HepG2 (cell line): ENCODE results near the gene PSMB2. TPM values are rescaled to one million over a fixed set of nuclear protein-coding genes. Genes with fewer than 3 reads are reported as not detected.

Source experiments
- ATRX ChIP-seq: sonication (generic); formaldehyde crosslinking; IDR thresholded peaks from 2 replicates; pipeline ENCODE4 v1.4.0; 2020; ENCODE audit warnings: missing genetic modification reagents, borderline replicate concordance
- BRD4 ChIP-seq: sonication (generic); formaldehyde crosslinking; IDR thresholded peaks from 2 replicates; pipeline ENCODE4 v1.4.0; 2020; ENCODE audit warnings: missing genetic modification reagents
- HDAC1 ChIP-seq: sonication (generic); formaldehyde crosslinking; IDR thresholded peaks from 2 replicates; pipeline ENCODE4 v1.5.1; 2020; ENCODE audit warnings: mild to moderate bottlenecking, missing genetic modification reagents
- HNF4G ChIP-seq, 2 experiments: sonication (generic) in 1 of 2; formaldehyde crosslinking in 1 of 2; IDR thresholded peaks; 2 replicates each; pipeline versions ENCODE4 v1.4.0 to v1.6.1; 2011 to 2020; ENCODE audit warnings: borderline replicate concordance in 2 of 2, low read depth in 2 of 2, mild to moderate bottlenecking in 2 of 2, low read length in 1 of 2, missing genetic modification reagents in 1 of 2, moderate library complexity in 1 of 2
- KMT2A ChIP-seq: sonication (generic); formaldehyde crosslinking; IDR thresholded peaks from 2 replicates; pipeline ENCODE4 v1.4.0; 2020; ENCODE audit warnings: missing genetic modification reagents
- PTBP1 ChIP-seq: fragments of 200-400 bp; formaldehyde crosslinking; IDR thresholded peaks from 2 replicates; pipeline ENCODE4 v1.6.1; 2018; ENCODE audit warnings: low read length, low read depth; ENCODE audit not compliant: poor library complexity, severe bottlenecking
- RFX1 ChIP-seq: fragments of 450-650 bp; IDR thresholded peaks from 2 replicates; pipeline ENCODE4 v1.6.1; 2017
- SALL1 ChIP-seq: sonication (generic); formaldehyde crosslinking; IDR thresholded peaks from 2 replicates; pipeline ENCODE4 v1.8.0; 2022; ENCODE audit warnings: mild to moderate bottlenecking, missing genetic modification reagents
- TEAD2 ChIP-seq: sonication (generic); formaldehyde crosslinking; IDR thresholded peaks from 2 replicates; pipeline ENCODE4 v1.9.0; 2021; ENCODE audit warnings: missing genetic modification reagents
- TFAP4 ChIP-seq: sonication (generic); IDR thresholded peaks from 2 replicates; pipeline ENCODE4 v1.6.1; 2016; ENCODE audit warnings: low read depth, borderline replicate concordance
- TFE3 ChIP-seq: IDR thresholded peaks from 2 replicates; pipeline ENCODE4 v1.6.1; 2016
- TGIF2 ChIP-seq: IDR thresholded peaks from 2 replicates; pipeline ENCODE4 v1.6.1; 2016; ENCODE audit warnings: control low read depth, missing compliant biosample characterization
- TOE1 ChIP-seq: sonication (generic); formaldehyde crosslinking; IDR thresholded peaks from 2 replicates; pipeline ENCODE4 v1.4.0; 2020; ENCODE audit warnings: mild to moderate bottlenecking, missing genetic modification reagents
- TSC22D2 ChIP-seq: sonication (generic); formaldehyde crosslinking; IDR thresholded peaks from 2 replicates; pipeline ENCODE4 v1.5.1; 2020; ENCODE audit warnings: missing genetic modification reagents, mild to moderate bottlenecking, borderline replicate concordance
- ZNF230 ChIP-seq: sonication (generic); formaldehyde crosslinking; IDR thresholded peaks from 2 replicates; pipeline ENCODE4 v1.4.0; 2020; ENCODE audit warnings: mild to moderate bottlenecking, missing genetic modification reagents
- ZNF33B ChIP-seq: sonication (generic); formaldehyde crosslinking; IDR thresholded peaks from 2 replicates; pipeline ENCODE4 v1.5.1; 2020; ENCODE audit warnings: mild to moderate bottlenecking, missing genetic modification reagents
- ZNF350 ChIP-seq: sonication (generic); formaldehyde crosslinking; IDR thresholded peaks from 2 replicates; pipeline ENCODE4 v1.4.0; 2020; ENCODE audit warnings: mild to moderate bottlenecking, low read depth, missing genetic modification reagents, borderline replicate concordance
- ZNF552 ChIP-seq: sonication (generic); formaldehyde crosslinking; IDR thresholded peaks from 2 replicates; pipeline ENCODE4 v1.9.0; 2022; ENCODE audit warnings: missing genetic modification reagents, mild to moderate bottlenecking, borderline replicate concordance
- ZNF704 ChIP-seq: sonication (generic); formaldehyde crosslinking; IDR thresholded peaks from 2 replicates; pipeline ENCODE4 v1.8.1; 2023; ENCODE audit warnings: mild to moderate bottlenecking, inconsistent platforms, moderate library complexity, missing genetic modification reagents, borderline replicate concordance
- ZNF766 ChIP-seq: sonication (generic); formaldehyde crosslinking; IDR thresholded peaks from 2 replicates; pipeline ENCODE4 v1.5.0; 2020; ENCODE audit warnings: missing genetic modification reagents, borderline replicate concordance
- ZNF777 ChIP-seq: sonication (generic); formaldehyde crosslinking; IDR thresholded peaks from 2 replicates; pipeline ENCODE4 v1.4.0; 2020; ENCODE audit warnings: missing genetic modification reagents
- ZNF781 ChIP-seq: sonication (generic); formaldehyde crosslinking; IDR thresholded peaks from 2 replicates; pipeline ENCODE4 v1.5.1; 2020; ENCODE audit warnings: borderline replicate concordance, mild to moderate bottlenecking, missing genetic modification reagents; ENCODE audit errors: not compliant biosample characterization
- ZNF800 ChIP-seq: sonication (generic); formaldehyde crosslinking; IDR thresholded peaks from 2 replicates; pipeline ENCODE4 v1.4.0; 2020; ENCODE audit warnings: missing genetic modification reagents
- ZNF891 ChIP-seq: sonication (generic); formaldehyde crosslinking; IDR thresholded peaks from 2 replicates; pipeline ENCODE4 v1.5.0; 2020; ENCODE audit warnings: mild to moderate bottlenecking, missing genetic modification reagents
- ZSCAN12 ChIP-seq: sonication (generic); formaldehyde crosslinking; IDR thresholded peaks from 2 replicates; pipeline ENCODE4 v1.9.0; 2021; ENCODE audit warnings: mild to moderate bottlenecking, missing genetic modification reagents
- polyA plus RNA-seq, 8 experiments: library from polyadenylated mRNA; depleted of rRNA in 3 of 8; stranded (reverse) in 7 of 8; unstranded in 1 of 8; fragments of >200 nt; fragmentation: Illumina TruSeq in 4 of 8; extraction: Trizol in 4 of 8; gene quantifications; 2 replicates each; pipeline versions ENCODE4 v1.2.1 to v1.2.3, GENCODE V29; 2011 to 2016; ENCODE audit warnings: low read depth in 4 of 8, missing spikeins in 1 of 8, mixed read lengths in 1 of 8; ENCODE audit not compliant: insufficient read depth in 1 of 8
- total RNA-seq, 5 experiments: library from RNA; depleted of rRNA; stranded (reverse); fragments of >200 nt; fragmentation: Illumina TruSeq; extraction: Trizol; gene quantifications; 2 replicates each; pipeline ENCODE4 v1.2.3, GENCODE V29; 2016; ENCODE audit warnings: low read depth in 1 of 5

PSMB2 gene
- total and polyA plus RNA-seq, 2 of the 13 experiments (the other 11 are each of a cell fraction or from before 2014, with no cell fraction given): 60.6 to 62.2 TPM

GRCh38 chr1:35557611-35558373 is 83.5 kb downstream of the PSMB2 start, which contains the start of gene NCDN (continued):
- TF ChIP-seq TFE3 (CRISPR knock-in tag): no peak
- peak; percentile 50; the same call in 1 of the 2 replicates for TF ChIP-seq KMT2A (CRISPR knock-in tag)
- no peak for TF ChIP-seq ATRX (CRISPR knock-in tag)
- TF ChIP-seq TGIF2 (CRISPR knock-in tag): peak; percentile 33; the same call in 1 of the 2 replicates
- 0 out of 2 replicates have a peak, but pooled peaks have one; percentile 52 for TF ChIP-seq HDAC1
- no peak for TF ChIP-seq TOE1 (CRISPR knock-in tag)
- no peak for TF ChIP-seq ZNF552 (CRISPR knock-in tag)
- TF ChIP-seq ZNF777 (CRISPR knock-in tag): 0 out of 2 replicates have a peak, but pooled peaks have one; percentile 17
- TF ChIP-seq TEAD2 (CRISPR knock-in tag): no peak
- TF ChIP-seq ZNF891 (CRISPR knock-in tag): no peak
- no peak for TF ChIP-seq TFAP4
- TF ChIP-seq ZNF33B (CRISPR knock-in tag): peak; percentile 27; the same call in 1 of the 2 replicates
- TF ChIP-seq SALL1 (CRISPR knock-in tag): peak; percentile 75
- no peak for TF ChIP-seq ZNF781
- no peak for TF ChIP-seq TSC22D2 (CRISPR knock-in tag)
- TF ChIP-seq BRD4: no peak; the same call in 1 of the 2 replicates
- TF ChIP-seq ZNF766 (CRISPR knock-in tag): 0 out of 2 replicates have a peak, but pooled peaks have one; percentile 67
- TF ChIP-seq ZNF704 (CRISPR knock-in tag): no peak
- TF ChIP-seq PTBP1: no peak
- no peak; the same call in 1 of the 2 replicates for TF ChIP-seq ZNF230 (CRISPR knock-in tag)
- no peak for TF ChIP-seq HNF4G (IDR thresholded peaks at IDR 0.05; ENCODE audit: borderline replicate concordance, low read depth, low read length)
- no peak for TF ChIP-seq HNF4G (CRISPR knock-in tag; IDR thresholded peaks at IDR 0.05; ENCODE audit: borderline replicate concordance, low read depth)
- no peak for TF ChIP-seq RFX1
- no peak for TF ChIP-seq ZNF800
- 0 out of 2 replicates have a peak, but pooled peaks have one; percentile 59 for TF ChIP-seq ZSCAN12 (CRISPR knock-in tag)
- no peak for TF ChIP-seq ZNF350
